GM18873 (cell line): ENCODE measurements around the gene UBE2V1.
"Not testable (repeated sequence)": the region's sequence is repeated elsewhere in the genome, so short reads cannot be mapped to it uniquely, and the experiment has no call there.

Experiments used
- ATAC-seq: cut with Tn5 transposase; IDR thresholded peaks from one replicate; pipeline ENCODE4 v1.9.1; 2021; ENCODE audit warnings: mild to moderate bottlenecking, moderate library complexity, moderate number of reproducible peaks; ENCODE audit not compliant: unreplicated experiment, low FRiP score

UBE2V1 gene

DNA sequence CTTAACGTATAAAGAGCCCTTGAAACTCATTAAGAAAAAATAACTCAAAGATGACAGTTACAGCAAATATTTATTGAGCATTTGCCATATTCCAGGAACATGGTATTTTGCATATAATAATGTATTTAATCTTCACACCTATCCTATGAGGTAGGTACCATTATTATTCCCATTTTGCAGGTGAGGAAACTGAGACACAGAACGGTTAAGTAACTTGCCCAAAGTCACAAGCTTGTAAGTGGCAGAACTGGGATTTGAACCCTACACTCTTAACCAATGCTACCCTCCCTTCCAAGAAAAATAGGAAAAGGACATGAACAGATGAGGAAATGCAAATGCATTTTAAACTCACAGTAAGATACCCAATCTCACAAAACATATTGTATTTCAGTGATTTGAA is 5.3 kb upstream of the UBE2V1 start:
- no peak for ATAC-seq

DNA sequence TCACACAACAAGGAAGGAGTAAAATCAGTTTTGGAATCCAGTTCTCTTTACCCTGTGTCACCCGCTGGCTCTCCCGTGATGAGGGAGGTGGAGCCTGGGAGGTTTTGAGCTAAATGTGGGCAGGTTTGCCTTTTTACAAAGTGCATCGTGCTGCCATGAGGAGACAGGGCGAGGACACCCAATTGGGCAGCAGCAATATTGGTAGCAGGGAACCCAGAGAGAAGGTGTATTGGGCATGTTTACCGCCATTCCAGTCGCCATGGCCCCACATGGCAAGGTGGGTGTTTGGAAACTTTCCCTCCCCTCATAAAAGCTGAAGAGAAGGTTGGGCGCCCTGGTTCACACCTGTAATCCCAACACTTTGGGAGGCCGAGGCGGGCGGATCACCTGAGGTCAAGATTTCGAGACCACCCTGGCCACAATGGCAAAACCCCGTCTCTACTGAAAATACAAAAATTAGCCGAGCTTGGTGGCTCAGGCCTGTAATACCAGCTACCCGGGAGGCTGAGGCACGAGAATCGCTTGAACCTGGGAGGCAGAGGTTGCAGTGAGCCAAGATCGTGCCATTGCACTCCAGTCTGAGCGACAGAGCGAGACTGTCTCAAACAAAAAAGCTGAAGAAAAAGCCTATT is 3.5 kb upstream of the UBE2V1 start:
- no peak for ATAC-seq

DNA sequence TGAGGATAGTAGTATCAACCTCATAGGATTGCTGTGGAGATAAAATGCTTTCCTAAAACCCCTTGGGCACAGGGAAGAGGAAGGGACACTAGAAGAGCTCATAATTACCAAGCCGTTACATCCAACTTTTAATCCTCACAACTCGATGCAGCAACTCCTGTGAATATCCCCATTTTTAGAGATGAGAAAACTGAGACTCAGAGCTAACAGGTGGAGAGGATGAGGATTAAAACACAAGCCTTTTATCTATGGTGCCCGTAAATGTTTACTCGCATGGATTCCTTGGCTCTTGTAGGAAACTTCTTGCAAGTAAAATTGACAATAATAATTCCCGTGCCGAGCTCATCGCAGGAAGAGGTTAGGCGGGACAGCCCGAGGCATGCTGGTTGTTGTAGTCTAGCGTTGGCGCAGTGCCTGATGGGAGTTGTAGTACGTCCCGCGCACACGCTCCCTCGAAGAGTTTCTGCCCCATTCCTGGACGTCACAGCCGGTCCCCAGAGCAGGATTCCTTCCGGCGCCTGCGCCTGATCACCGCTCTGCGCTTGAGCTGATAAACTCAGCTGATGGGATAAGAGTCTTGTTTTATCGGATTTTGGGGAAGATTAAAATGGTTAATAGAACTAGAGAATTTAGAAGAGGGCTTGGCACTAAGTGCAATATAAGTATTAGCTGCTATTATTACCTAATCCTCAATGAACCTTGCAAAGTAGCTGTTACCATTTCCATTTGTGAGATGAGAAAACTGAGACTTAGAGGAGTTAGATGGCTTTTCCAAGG is 2.8 kb upstream of the UBE2V1 start:
- peak; percentile 73 for ATAC-seq

DNA sequence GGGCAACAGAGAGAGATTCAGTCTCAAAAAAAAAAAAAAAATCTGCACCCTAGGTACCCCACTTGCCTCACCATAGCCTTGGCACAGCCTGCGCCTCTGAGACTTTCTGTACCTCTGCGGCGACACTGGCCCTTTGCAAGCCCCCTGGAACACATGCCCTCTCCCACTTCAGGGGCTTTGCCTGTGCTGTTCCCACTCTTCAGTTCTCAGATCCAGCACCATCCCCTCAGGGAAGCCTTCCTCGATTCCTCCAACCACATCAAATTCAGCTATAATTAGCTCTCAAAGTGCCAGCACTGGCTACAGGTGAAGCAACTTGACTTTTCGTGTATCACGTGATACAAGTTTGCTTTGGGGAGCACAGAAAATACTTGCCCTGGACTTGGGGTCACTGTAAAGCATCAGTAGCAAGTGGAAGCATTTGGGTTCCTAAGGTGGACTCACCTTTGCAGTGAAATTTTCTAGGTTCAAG is 2.1 kb upstream of the UBE2V1 start:
- ATAC-seq: no peak

DNA sequence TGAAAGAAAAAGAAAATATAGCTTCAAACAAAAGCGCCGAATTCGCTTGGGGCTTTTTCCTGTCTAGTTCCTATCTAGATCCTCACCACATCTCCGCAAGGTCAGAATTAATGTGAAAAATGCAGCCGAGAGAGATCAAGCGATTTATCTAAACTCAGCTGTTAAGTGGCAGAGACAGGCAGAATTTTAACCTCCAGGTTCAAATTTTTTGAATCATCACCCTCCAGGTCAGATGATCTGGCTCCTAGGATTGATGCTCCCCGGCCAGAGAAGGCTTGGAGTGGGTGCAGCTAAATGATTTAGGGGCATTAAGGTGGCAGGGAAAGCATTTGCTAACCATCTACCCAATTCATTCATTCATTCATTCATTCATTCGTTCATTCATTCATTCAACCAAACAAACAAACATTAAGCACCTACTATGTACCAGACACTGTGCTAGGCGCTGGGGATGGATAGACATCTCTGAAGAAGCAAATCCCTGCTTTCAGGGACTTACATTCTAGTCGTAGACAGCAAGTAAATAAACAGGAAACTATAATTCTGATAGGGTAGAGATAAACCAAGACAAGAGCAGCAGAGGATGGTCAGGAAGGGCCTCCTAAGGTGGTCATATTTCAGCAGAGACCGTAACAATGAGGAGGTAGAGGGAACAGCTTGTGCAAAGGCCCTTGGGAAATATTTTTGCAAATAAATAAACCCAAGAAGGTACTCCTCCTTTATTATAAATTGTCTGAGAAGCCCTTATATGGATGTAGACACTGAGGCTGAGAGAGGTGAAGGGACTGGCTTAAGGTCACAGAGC is 672 bp upstream of the UBE2V1 start:
- ATAC-seq: no peak

DNA sequence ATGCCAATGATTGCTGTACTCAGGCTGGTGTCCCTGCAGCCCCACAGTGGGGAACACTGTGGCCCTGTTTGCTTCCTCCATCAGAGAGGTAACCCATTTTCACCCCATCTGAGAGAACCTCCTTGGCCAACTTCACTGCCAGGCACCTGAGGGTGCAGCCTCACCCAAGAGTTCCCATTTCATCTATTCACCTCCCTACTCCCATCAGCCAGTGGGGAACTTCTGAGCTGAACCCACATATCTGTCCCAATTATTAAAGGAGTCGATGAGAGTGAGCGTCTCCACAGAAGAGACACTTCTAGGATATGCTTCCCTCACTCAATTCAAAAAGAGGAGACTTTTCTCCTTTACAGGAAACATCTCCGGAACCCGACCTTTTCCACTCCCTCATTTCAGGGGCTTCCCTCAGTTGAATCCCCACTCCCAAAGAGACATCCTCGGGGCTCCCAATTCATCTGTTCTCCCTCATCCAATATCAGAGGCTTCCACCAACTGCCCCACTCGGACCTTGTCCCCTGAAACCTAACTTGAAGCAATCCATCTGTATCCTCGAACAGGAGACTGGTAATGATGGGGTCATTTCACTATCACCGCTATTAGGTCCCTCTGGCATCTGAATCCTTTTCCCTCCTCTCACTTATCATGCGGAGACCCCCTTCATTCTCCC is 988 bp downstream of the UBE2V1 start:
- ATAC-seq: no peak

DNA sequence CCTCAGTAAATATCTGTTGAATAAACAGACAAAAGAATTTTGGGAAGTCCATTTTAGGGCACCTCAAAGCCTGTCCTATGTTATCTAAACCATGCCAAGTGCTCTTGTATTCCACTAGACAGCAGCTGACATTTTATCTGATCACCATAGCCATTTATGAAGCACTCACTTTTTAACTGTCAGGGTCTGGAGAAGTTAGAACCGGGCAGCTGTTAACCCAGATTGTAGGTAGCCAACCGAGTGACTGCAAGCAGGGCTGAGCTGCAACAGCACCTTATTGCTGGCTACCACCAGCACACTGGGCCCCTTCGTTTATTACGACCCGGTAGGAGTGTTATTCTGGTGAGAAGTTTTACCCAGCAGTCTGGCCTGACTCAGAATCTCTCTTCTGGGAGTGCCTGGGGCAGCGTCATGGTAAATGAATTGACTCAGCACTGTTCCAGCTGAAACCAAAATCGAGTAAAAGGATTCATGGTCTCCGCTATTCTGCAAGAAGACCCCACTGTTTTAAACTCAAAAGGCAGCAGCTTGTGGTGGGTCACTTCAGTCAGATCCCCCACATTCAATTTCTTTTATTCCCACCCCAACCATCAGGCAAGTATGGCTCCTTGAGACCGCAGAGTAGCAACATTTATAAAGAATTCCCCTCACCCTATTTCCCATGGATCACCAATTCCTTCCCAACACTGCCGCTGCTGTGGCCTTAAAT is 1.7 kb downstream of the UBE2V1 start:
- ATAC-seq: no peak

DNA sequence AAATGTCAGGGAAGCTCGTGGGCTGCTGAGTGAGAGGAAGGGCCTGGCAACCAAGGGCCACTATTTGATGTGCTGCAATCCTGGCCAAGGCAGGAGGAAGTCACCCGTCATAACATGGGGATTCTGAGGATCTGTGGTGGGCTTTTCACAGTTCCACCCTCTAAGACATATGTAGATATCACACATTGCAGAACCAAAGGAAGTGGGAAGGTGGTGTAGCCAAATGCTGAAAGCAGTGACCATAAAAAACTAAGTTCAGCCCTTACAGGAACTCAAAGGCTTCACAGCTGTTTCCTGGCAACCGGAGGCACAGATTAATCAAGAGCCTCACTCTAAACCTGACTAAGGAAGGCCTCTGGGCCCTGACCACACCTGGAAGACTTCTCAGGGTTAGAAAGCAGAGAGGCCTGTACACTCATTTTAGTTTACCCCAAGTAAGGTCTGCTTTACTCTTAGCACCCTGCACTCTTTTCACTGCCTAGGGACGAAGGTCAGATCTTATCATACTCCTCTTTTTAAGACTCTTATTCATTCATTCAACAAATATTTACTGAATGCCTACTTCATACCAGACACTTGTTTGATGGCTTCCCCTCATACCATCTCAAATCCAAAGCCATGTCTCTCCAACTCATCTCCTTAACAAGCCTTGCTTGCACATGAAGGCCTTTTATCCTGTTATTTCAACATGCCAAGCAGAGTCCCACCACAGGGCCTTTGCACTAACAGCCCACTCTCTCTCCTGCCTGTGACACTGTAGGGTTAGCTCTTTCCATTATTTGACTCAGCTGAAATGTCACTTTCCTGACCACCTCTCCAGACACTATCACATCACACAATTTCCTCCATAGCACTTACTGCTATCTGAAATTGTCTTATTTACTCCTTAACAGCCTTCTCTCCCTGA is 2.6 kb downstream of the UBE2V1 start:
- ATAC-seq: no peak

DNA sequence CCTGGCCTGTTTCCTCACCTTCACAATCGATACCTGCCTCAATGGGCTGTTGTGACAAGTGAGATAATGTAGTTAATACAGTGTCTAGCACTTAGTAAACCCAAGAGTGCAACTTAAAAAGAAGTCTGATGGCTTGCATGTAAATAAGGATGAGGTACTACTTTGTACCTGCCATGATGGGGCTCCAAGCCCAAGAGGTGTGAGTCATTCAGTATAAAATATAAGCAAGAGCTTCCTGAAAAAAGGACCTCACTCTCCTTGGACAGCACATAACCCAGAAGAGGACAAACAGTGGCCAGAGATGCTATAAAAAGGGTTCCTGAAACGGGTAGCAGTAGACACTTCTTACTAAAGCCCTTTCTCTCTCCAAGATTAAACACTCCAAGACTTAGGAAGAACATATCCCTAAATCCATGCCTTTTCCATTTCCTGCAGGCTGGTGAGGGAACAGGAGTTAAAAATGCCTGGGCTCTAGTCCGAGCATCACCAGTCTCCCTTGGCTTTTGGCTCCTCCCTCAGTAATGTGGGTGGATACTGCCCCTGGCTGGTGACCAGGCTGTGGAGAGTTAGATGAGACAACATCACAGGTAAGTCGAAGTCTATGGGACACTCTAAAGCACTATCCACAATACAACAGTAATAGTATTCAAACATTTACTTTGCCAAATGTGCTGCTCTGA is 4.3 kb downstream of the UBE2V1 start:
- ATAC-seq: no peak

DNA sequence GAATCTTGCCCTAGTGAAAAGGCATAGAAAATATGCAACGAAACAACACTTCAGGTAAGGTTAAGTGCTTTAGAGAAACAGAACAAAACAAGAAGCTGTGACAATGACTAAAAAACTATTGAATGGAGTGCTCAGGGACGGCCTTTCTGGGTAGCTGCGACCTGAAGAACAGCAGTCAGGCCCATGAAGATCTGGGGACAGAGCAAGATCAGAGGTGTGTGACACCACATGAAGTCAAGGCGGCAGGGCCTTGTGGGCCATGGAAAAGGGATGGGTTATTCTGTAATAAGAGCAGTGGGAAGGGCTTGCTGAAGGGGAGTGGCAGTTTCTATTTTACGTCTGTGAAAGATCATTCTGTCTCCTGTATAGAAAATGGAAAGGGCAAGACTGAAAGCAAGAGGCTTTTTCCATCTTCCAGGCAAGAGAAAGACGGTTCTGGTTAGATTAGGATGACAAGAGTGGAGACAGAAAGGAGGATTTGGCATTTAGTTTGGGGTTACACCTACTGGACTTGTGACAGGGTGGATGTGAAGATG is 5.1 kb downstream of the UBE2V1 start:
- ATAC-seq: no peak

DNA sequence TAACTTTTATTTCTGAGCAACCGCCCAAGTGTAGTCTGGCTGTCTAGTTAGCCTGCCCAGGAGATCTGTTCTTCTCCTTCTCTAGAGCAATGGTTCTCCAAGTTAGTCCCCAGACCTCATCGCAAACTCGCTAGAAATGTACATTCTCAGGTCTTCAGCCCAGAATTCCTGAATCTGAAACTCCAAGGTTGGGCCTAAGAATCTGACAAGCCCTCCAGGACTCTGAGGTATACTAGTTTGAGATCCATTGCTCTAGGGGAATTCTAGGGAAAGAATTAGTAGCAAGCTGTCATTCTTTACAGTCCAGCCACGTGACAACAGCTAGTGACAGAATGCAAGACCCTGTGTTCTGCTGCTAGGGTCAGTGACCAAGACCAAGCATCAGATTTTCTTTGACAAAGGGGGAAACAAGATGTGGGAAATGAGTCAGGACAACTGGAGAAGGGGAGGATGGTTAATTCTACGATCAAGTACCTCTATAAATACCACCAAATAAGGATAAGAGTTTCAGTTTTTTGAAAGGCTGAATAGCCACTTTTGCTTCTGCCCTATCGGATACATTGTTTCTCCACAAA is 5.8 kb downstream of the UBE2V1 start:
- no peak for ATAC-seq

DNA sequence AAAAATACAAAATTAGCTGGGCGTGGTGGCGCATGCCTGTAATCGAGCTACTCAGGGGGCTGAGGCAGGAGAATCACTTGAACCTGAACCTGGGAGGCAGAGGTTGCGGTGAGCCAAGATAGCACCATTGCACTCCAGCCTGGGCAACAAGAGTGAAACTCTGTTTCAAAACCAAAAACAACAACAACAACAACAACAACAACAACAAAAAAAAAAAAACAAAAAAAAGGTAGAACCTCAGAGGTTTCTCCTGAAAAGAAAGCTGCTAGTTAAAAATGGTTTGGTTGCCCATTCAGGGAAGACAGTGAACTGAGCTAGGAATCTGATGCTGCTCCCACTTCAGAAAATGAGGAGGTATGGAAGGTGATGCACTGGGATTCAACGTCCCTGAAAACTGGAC is 6.3 kb downstream of the UBE2V1 start:
- ATAC-seq: not testable (repeated sequence)

DNA sequence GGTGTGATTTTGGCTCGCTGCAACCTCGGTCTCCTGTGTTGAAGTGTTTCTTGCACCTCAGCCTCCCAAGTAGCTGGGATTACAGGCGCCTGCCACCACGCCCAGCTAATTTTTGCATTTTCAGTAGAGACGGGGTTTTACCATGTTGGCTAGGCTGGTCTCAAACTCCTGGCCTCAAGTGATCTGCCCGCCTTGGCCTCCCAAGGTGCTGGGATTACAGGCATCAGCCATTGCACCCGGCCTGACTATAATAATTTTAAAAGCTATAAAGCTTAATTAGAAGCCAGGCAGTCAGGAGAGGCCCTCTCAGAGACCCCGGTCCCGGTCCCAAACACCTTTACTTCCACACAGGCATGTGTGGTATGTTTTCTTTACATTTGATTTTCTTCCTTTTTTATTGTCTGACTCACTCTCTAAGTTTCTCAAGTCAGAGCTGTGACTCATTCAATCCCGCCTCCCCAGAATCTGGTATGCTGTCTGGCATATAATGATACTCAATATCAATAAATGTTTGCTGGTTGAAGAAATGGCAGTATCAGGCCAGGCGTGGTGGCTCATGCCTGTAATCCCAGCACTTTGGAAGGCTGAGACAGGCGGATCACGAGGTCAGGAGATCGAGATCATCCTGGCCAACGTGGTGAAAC is 9.4 kb downstream of the UBE2V1 start:
- ATAC-seq: not testable (repeated sequence)

DNA sequence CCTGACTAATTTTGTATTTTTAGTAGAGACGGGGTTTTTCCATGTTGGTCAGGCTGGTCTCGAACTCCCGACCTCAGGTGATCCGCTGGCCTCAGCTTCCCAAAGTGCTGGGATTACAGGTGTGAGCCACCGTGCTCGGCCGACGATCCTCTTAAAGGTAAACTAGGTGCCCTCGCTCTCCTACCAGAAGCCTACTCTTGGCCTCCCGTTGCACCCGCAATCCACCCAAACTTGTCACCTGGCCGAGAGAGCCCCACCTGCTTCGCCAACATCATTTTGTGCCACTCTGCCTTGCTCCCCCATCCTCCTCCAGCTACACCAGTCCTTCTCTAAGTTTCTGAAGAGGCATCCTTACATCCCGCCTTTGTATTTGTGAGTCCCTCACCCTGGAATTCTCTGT is 10.4 kb downstream of the UBE2V1 start:
- not testable (repeated sequence) for ATAC-seq

DNA sequence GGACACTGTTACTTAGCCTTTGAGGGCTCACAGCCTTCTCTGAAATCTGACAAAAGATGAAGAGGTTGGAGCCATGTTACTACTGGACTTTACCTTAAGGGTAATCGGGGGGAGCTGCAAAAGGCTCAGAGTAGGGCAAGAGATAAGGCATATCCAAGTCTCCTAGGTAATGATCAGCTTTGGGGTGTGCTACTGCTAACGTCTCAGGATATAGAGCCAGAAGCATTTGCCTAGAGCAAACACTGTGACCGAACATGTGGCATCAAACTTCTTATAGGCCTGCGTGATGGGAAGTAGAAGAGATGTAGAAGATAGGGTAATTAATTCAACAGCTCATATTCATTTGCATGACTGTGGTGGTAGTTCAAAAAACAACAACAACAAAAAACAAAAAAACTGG is 11.1 kb downstream of the UBE2V1 start:
- no peak for ATAC-seq

DNA sequence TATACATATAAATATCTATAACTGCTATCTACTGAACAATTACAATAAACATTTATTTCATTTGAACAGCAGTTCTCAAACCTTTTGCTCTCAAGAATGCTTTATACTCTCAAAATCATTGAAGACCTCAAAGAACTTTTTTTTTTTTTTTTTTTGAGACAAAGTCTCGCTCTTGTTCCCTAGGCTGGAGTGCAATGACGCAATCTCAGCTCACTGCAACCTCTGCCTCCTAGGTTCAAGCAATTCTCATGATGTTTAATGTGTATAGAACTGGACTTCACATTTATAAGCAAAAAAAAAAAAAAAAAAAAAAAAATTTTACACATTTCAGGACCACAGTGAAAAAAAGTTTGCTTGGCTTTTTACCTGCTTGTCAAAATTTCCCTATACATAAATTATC is 11.7 kb downstream of the UBE2V1 start:
- no peak for ATAC-seq

DNA sequence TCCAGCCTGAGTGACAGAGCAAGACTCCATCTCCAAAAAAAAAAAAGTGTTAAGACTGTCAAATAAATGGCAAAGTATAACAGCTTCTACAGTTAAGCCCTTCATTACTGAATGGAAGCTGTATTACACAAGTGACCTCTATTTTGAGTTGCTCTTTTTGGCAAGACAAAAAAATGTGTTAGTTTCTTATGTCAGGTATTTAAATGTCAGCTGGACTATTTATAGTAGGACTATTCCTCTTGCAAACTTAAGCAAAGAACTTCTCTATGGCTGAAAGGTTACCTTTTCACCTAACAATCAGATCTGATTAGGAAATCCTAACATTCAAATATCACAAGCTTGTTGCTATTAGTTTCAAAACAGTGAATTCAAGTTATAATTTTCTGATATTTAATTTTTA is 12.4 kb downstream of the UBE2V1 start:
- no peak for ATAC-seq
